ENCODE results near the gene APBA1.

GRCh38 chr9:69569738-69570451 is 102.3 kb downstream of the APBA1 start:
- no peak for TF ChIP-seq CTCF (IDR thresholded peaks at IDR 0.05; ENCODE audit: insufficient read depth, low read length)
- TF ChIP-seq GABPA (IDR thresholded peaks at IDR 0.05; ENCODE audit: low read depth), result no peak
